HCT116 (cell line): ENCODE measurements around the gene IRF9. TPM values are rescaled to one million over a fixed set of nuclear protein-coding genes. Genes with fewer than 3 reads are reported as not detected.
"Not testable (repeated sequence)": the region's sequence is repeated elsewhere in the genome, so short reads cannot be mapped to it uniquely, and the experiment has no call there.

ENCODE experiments used
- ATAC-seq: fragments of 200-7000 bp; cut with Tn5 transposase; 2 replicates; pipeline ENCODE4 v1.9.1; 2020; ENCODE audit warnings: mild to moderate bottlenecking, moderate library complexity
- BruUV-seq: library from RNA; stranded (reverse); fragments of 400-500 nt; replicated peaks from 2 replicates; lab custom pipeline; 2021; lab: Mats Ljungman, UMichigan
- CTCF ChIA-PET: fragments of 300-600 bp; sonication (Branson Sonifier 250); formaldehyde crosslinking; loops from one replicate; lab custom pipeline; 2021; ENCODE audit warnings: antibody characterized with exemption; lab: Charles Lee
- POLR2A ChIA-PET: fragments of 300-600, 350-600 bp; sonication (Branson Sonifier 250); formaldehyde crosslinking; loops from one replicate; lab custom pipeline; 2021; ENCODE audit warnings: antibody characterized with exemption; lab: Charles Lee
- RAD21 ChIA-PET, 2 experiments: fragments of 300-600 bp; sonication (Branson Sonifier 250); formaldehyde crosslinking; loops; one replicate each; lab custom pipeline; 2023; ENCODE audit warnings: low total read pairs in 2 of 2; ENCODE audit not compliant: uncharacterized antibody in 2 of 2, unreplicated experiment in 2 of 2, low non-redundant PET in 1 of 2; lab: Charles Lee
- DNase-seq: peaks from one replicate; pipeline ENCODE4 v3.0.0-alpha.2; 2010; ENCODE audit warnings: low read depth, low spot score
- H2AFZ ChIP-seq: fragments of 200-600 bp; shearing (Covaris generic), sonication (generic); 2 replicates; pipeline ENCODE4 v1.6.1; 2017; ENCODE audit warnings: low read depth, mixed run types, mixed read lengths, antibody characterized with exemption, low read length; ENCODE audit not compliant: poor library complexity, severe bottlenecking
- H3K27ac ChIP-seq: 2 replicates; pipeline ENCODE4 v1.5.1; 2012; ENCODE audit warnings: low read depth, low read length
- H3K27me3 ChIP-seq: fragments of 200-600 bp; sonication (generic); 2 replicates; pipeline ENCODE4 v1.6.1; 2016; ENCODE audit warnings: mixed run types, low read length, mixed read lengths; ENCODE audit not compliant: insufficient read depth
- H3K36me3 ChIP-seq, 2 experiments: fragments of 200-500 bp in 1 of 2; fragments of 200-600 bp in 1 of 2; sonication (Bioruptor generic) in 1 of 2; sonication (generic) in 1 of 2; 2 replicates each; pipeline versions ENCODE4 v1.5.1 to v1.6.1; 2014 to 2016; ENCODE audit warnings: low read length in 2 of 2, inconsistent platforms in 1 of 2, mixed read lengths in 1 of 2, mixed run types in 1 of 2; ENCODE audit not compliant: insufficient read depth in 2 of 2, control insufficient read depth in 1 of 2
- H3K4me1 ChIP-seq, 2 experiments: fragments of 200-600 bp in 1 of 2; sonication (generic) in 1 of 2; 2 replicates each; pipeline versions ENCODE4 v1.5.1 to v1.6.1; 2012 to 2017; ENCODE audit warnings: low read length in 2 of 2, inconsistent platforms in 1 of 2, mild to moderate bottlenecking in 1 of 2, mixed read lengths in 1 of 2, mixed run types in 1 of 2, moderate library complexity in 1 of 2; ENCODE audit not compliant: insufficient read depth in 2 of 2, control insufficient read depth in 1 of 2
- H3K4me2 ChIP-seq: fragments of 200-600 bp; sonication (generic); 2 replicates; pipeline ENCODE4 v1.6.1; 2017; ENCODE audit warnings: mixed run types, low read length, mixed read lengths
- H3K4me3 ChIP-seq, 2 experiments: fragments of 200-600 bp in 1 of 2; sonication (generic) in 1 of 2; replicated peaks in 1 of 2; 2 replicates each; pipeline ENCODE4 v1.5.1; 2011 to 2016; ENCODE audit warnings: low read length in 2 of 2, control low read depth in 1 of 2, low read depth in 1 of 2, mild to moderate bottlenecking in 1 of 2, mixed read lengths in 1 of 2, mixed run types in 1 of 2
- H3K79me2 ChIP-seq: fragments of 200-600 bp; sonication (generic); 2 replicates; pipeline ENCODE4 v1.6.1; 2017; ENCODE audit warnings: mild to moderate bottlenecking, mixed run types, low read length, moderate library complexity, mixed read lengths; ENCODE audit not compliant: insufficient read depth
- H3K9ac ChIP-seq: fragments of 200-600 bp; sonication (generic); 2 replicates; pipeline ENCODE4 v1.6.1; 2016; ENCODE audit warnings: low read length, mixed read lengths
- H3K9me2 ChIP-seq: fragments of 200-600 bp; sonication (generic), shearing (Covaris generic); 2 replicates; pipeline ENCODE4 v1.6.1; 2017; ENCODE audit warnings: mixed run types, mild to moderate bottlenecking, moderate library complexity; ENCODE audit not compliant: insufficient read depth
- H3K9me3 ChIP-seq, 2 experiments: fragments of 200-500 bp in 1 of 2; fragments of 200-600 bp in 1 of 2; sonication (Bioruptor generic) in 1 of 2; sonication (generic) in 1 of 2; 2 replicates each; pipeline ENCODE4 v1.6.1; 2014 to 2017; ENCODE audit warnings: low read length in 2 of 2, mixed read lengths in 2 of 2, inconsistent platforms in 1 of 2, low read depth in 1 of 2, mild to moderate bottlenecking in 1 of 2, mixed run types in 1 of 2, moderate library complexity in 1 of 2; ENCODE audit not compliant: control insufficient read depth in 1 of 2, insufficient read depth in 1 of 2
- H4K20me1 ChIP-seq: fragments of 200-600 bp; sonication (generic), shearing (Covaris generic); 2 replicates; pipeline ENCODE4 v1.6.1; 2017; ENCODE audit warnings: mixed run types, mild to moderate bottlenecking, moderate library complexity; ENCODE audit not compliant: insufficient read depth
- CBX3 ChIP-seq: IDR thresholded peaks from 2 replicates; pipeline ENCODE4 v1.6.1; 2012; ENCODE audit warnings: low read depth
- ELF1 ChIP-seq: IDR thresholded peaks from 2 replicates; pipeline ENCODE4 v1.6.1; 2012; ENCODE audit warnings: low read depth, borderline replicate concordance
- FOSL1 ChIP-seq: IDR thresholded peaks from 2 replicates; pipeline ENCODE4 v1.6.1; 2012; ENCODE audit warnings: low read depth
- JUND ChIP-seq: IDR thresholded peaks from 2 replicates; pipeline ENCODE4 v1.6.1; 2012
- POLR2A ChIP-seq: IDR thresholded peaks from 2 replicates; pipeline ENCODE4 v1.7.0; 2011; ENCODE audit warnings: borderline replicate concordance; ENCODE audit not compliant: insufficient read depth, insufficient read length; ENCODE audit errors: extremely low read depth
- POLR2AphosphoS5 ChIP-seq: IDR thresholded peaks from 2 replicates; pipeline ENCODE4 v1.6.1; 2011; ENCODE audit warnings: mild to moderate bottlenecking, low read depth, low read length, moderate library complexity
- RAD21 ChIP-seq: IDR thresholded peaks from 2 replicates; pipeline ENCODE4 v1.6.1; 2012; ENCODE audit warnings: low read depth, mild to moderate bottlenecking
- SIN3A ChIP-seq: IDR thresholded peaks from 2 replicates; pipeline ENCODE4 v1.6.1; 2012; ENCODE audit warnings: low read depth
- SRF ChIP-seq: IDR thresholded peaks from 2 replicates; pipeline ENCODE4 v1.6.1; 2012; ENCODE audit warnings: low read depth
- YY1 ChIP-seq: IDR thresholded peaks from 2 replicates; pipeline ENCODE4 v1.6.1; 2011; ENCODE audit warnings: low read length, low read depth, moderate library complexity, mild to moderate bottlenecking; ENCODE audit not compliant: insufficient replicate concordance; ENCODE audit errors: extremely low read depth
- ZFX ChIP-seq: fragments of 450-650 bp; IDR thresholded peaks from 2 replicates; pipeline ENCODE4 v1.6.1; 2017
- ZNF274 ChIP-seq: fragments of 200-500 bp; sonication (Bioruptor generic); IDR thresholded peaks from 2 replicates; pipeline ENCODE4 v1.6.1; 2014; ENCODE audit warnings: mild to moderate bottlenecking, low read depth, low read length, inconsistent platforms
- intact Hi-C: fragments of 100-400 bp; cut with micrococcal nuclease; formaldehyde crosslinking; loops from 2 replicates; pipeline ENCODE4 v1.10.0; 2022
- total RNA-seq: library from RNA; stranded (reverse); gene quantifications from one replicate; pipeline ENCODE4 v1.2.1, GENCODE V29; 2021; ENCODE audit not compliant: unreplicated experiment

The IRF9 gene
- total RNA-seq, 1 experiment from 2014 or later, result 21.7 TPM

- Histone ChIP-seq H3K9me3 (peaks cover 3 to 10% of the 10 kb centered on the region in 2 experiments; a peak in 1 of 4 replicates), H3K36me3 (peaks cover 0 to 15% of the 10 kb centered on the region in 2 experiments; a peak in 2 of 4 replicates), H3K27me3 (no peaks in the 10 kb centered on the region), H2AFZ (no peak overlapping the region), H4K20me1 (no peaks in the 10 kb centered on the region), H3K4me3 (no peak overlapping the region), H3K79me2 (peaks cover 24% of the 10 kb centered on the region), H3K9ac (no peak overlapping the region), H3K4me2 (no peak overlapping the region), H3K4me1 (peaks cover 14 to 26% of the 10 kb centered on the region in 2 experiments), H3K9me2 (no peaks in the 10 kb centered on the region), H3K27ac (no peak overlapping the region)
- RAD21 ChIA-PET, result no interaction called here
- POLR2A ChIA-PET, result no interaction called here
- no peak for TF ChIP-seq SIN3A
- no peak for TF ChIP-seq ELF1
- no peak for TF ChIP-seq YY1
- TF ChIP-seq ZNF274, result no peak
- TF ChIP-seq RAD21, result no peak
- TF ChIP-seq ZFX, result no peak
- TF ChIP-seq POLR2AphosphoS5, result no peak
- no peak for TF ChIP-seq SRF
- TF ChIP-seq CBX3, result no peak
- no peak for TF ChIP-seq POLR2A
- no peak for TF ChIP-seq FOSL1
- no peak for TF ChIP-seq JUND
- no peak for DNase-seq
- intact Hi-C loops, result no loop called here
- BruUV-seq, result no TSS peak
- CTCF ChIA-PET, result no interaction called here
- no peak for ATAC-seq
Measured at GRCh38 chr14:24198814-24199524, 37.9 kb downstream of the IRF9 start.

- H3K79me2 ChIP-seq, RAD21 ChIA-PET, intact Hi-C loops, BruUV-seq, H3K9ac ChIP-seq, DNase-seq, POLR2A ChIA-PET, H3K4me1 ChIP-seq, H3K27me3 ChIP-seq, ATAC-seq, H4K20me1 ChIP-seq, CTCF ChIA-PET, H3K27ac ChIP-seq, H3K9me2 ChIP-seq, H2AFZ ChIP-seq, H3K4me2 ChIP-seq, H3K4me3 ChIP-seq: not testable (repeated sequence)
- Histone ChIP-seq H3K9me3 (peaks cover 3 to 10% of the 10 kb centered on the region in 2 experiments; a peak in 1 of 4 replicates), H3K36me3 (peaks cover 3 to 35% of the 10 kb centered on the region in 2 experiments)
Measured at GRCh38 chr14:24202538-24202937, 41.5 kb downstream of the IRF9 start.

GRCh38 chr14:24203249-24203886, 42.3 kb downstream of the IRF9 start:
- POLR2A ChIA-PET, CTCF ChIA-PET, H3K9ac ChIP-seq, ATAC-seq, H2AFZ ChIP-seq, H3K79me2 ChIP-seq, H4K20me1 ChIP-seq, H3K4me1 ChIP-seq, H3K9me2 ChIP-seq, H3K4me2 ChIP-seq, intact Hi-C loops, H3K27me3 ChIP-seq, BruUV-seq, RAD21 ChIA-PET, H3K4me3 ChIP-seq, DNase-seq, H3K27ac ChIP-seq: not testable (repeated sequence)
- Histone ChIP-seq H3K9me3 (peaks cover 3 to 10% of the 10 kb centered on the region in 2 experiments; a peak in 1 of 4 replicates), H3K36me3 (peaks cover 3 to 35% of the 10 kb centered on the region in 2 experiments)
